Activated T-helper 17 cell treated with anti-CD3 and anti-CD28 coated beads, Interleukin-2, amount 50 U/mL, for 72 hours (primary cell): Measurements from ENCODE around the gene CEP43. TPM values are rescaled to one million over a fixed set of nuclear protein-coding genes. Genes with fewer than 3 reads are reported as not detected.

Experiments
- ATAC-seq: fragments of 150-1000 bp; cut with Tn5 transposase; replicated peaks from 2 replicates; pipeline ENCODE4 v1.10.0; 2021; ENCODE audit warnings: mild to moderate bottlenecking, moderate library complexity
- H3K27ac Mint-ChIP-seq: one replicate; pipeline ENCODE4 v1.8.0; 2022; ENCODE audit warnings: mixed read lengths
- H3K27me3 Mint-ChIP-seq: one replicate; pipeline ENCODE4 v1.8.0; 2022; ENCODE audit warnings: mixed read lengths
- H3K36me3 Mint-ChIP-seq: one replicate; pipeline ENCODE4 v1.8.0; 2022; ENCODE audit warnings: low read depth, mild to moderate bottlenecking, mixed read lengths
- H3K4me1 Mint-ChIP-seq: one replicate; pipeline ENCODE4 v1.8.0; 2022; ENCODE audit warnings: mixed read lengths
- H3K4me3 Mint-ChIP-seq: one replicate; pipeline ENCODE4 v1.8.0; 2022; ENCODE audit warnings: mild to moderate bottlenecking, mixed read lengths
- H3K9me3 Mint-ChIP-seq: one replicate; pipeline ENCODE4 v1.8.0; 2022; ENCODE audit warnings: mixed read lengths
- total RNA-seq, 2 donors: library from RNA; stranded (reverse); gene quantifications; one replicate each; pipeline ENCODE4 v1.2.3, GENCODE V29; 2022

The CEP43 gene
- total RNA-seq, 2 donors from 2014 or later = 24.7 to 29.0 TPM

DNA sequence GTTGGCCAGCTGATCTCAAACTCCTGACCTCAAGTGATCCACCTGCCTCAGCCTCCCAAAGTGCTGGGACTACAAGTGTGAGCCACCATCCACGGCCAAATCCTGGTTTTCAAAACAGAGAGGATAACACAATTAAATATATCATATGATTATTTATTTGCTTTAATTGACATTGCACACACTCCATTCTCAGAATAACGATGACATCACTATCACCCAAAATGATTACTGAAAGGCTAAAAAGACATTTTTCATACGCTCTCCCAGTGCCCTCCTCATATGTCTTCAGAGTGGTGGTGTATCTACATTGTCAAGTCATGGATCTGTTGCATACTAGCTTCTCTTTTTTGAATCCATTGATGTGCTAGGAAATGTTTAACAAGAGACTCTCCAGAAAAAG is 18.5 kb upstream of the CEP43 start:
- ATAC-seq = no peak
- H3K4me3 Mint-ChIP-seq = no peak overlapping the region

GRCh38 chr6:166987448-166987847 is 11.7 kb upstream of the CEP43 start:
- peaks cover 11% of the 10 kb centered on the region for H3K36me3 Mint-ChIP-seq
- no peaks in the 10 kb centered on the region for H3K9me3 Mint-ChIP-seq
- no peak for ATAC-seq
- no peak overlapping the region for H3K4me3 Mint-ChIP-seq
- H3K27ac Mint-ChIP-seq = no peak overlapping the region
- no peaks in the 10 kb centered on the region for H3K27me3 Mint-ChIP-seq
- peaks cover 25% of the 10 kb centered on the region for H3K4me1 Mint-ChIP-seq

More for the DNA sequence above, 18.5 kb upstream of the CEP43 start:
- H3K27ac Mint-ChIP-seq = no peak overlapping the region
- peaks cover 11% of the 10 kb centered on the region for H3K36me3 Mint-ChIP-seq
- peaks cover 6% of the 10 kb centered on the region for H3K4me1 Mint-ChIP-seq
- H3K27me3 Mint-ChIP-seq = no peaks in the 10 kb centered on the region
- no peaks in the 10 kb centered on the region for H3K9me3 Mint-ChIP-seq

DNA sequence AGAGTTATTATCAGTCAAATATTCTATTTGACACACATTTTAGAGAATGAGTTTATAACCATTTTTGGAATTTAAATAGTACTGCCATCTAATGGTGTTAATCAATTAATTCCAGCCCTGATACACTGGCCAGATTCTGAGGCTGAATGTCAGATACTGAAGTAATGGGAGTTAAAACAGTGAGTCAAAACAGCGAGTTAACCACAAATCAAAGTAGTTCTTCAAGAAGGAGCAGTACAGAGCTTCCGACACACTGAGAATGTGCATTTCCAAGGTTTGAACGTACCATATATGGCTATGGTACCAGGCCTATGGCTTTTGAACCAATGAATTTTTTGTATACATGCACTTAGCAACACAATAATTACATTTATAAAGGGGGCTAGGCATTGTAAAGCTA is 11.3 kb upstream of the CEP43 start:
- no peak for ATAC-seq

GRCh38 chr6:166988674-166989201 is 10.5 kb upstream of the CEP43 start:
- H3K9me3 Mint-ChIP-seq = no peaks in the 10 kb centered on the region
- no peak overlapping the region for H3K27ac Mint-ChIP-seq
- H3K36me3 Mint-ChIP-seq = peaks cover 10% of the 10 kb centered on the region
- H3K4me3 Mint-ChIP-seq = no peak overlapping the region
- peaks cover 27% of the 10 kb centered on the region for H3K4me1 Mint-ChIP-seq
- H3K27me3 Mint-ChIP-seq = no peaks in the 10 kb centered on the region
- ATAC-seq = no peak

More for the DNA sequence above, 11.3 kb upstream of the CEP43 start:
- Mint-ChIP-seq H3K9me3 (no peaks in the 10 kb centered on the region), H3K27me3 (no peaks in the 10 kb centered on the region), H3K4me3 (no peak overlapping the region), H3K27ac (no peak overlapping the region), H3K36me3 (peaks cover 7% of the 10 kb centered on the region), H3K4me1 (peaks cover 22% of the 10 kb centered on the region)

DNA sequence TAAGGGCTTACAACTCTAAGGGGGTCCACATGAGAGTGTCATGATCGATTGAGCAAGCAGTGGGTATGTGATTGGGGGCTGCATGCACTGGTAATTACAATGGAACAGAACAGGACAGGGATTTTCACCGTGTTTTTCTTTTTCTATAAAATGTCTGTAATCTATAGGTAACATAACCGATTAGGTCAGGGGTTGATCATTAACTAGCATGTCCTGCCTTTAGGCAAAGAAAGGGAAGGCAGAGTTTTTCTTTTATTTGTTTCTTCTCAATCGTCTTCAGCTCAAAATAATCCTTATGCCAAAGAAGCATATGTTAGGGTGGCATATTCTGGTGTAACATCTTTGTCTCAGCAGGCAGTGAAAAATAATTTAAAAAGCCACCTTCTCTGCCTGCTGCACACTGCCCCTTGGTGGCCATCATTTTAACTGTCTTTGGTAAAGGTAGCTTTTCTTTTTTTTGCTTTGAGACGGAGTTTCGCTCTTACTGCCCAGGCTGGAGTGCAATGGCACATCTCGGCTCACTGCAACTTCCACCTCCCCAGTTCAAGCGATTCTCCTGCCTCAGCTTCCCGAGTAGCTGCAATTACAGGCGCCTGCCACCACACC is 9.7 kb upstream of the CEP43 start:
- H3K4me3 Mint-ChIP-seq = no peak overlapping the region
- peaks cover 31% of the 10 kb centered on the region for H3K4me1 Mint-ChIP-seq
- no peaks in the 10 kb centered on the region for H3K27me3 Mint-ChIP-seq
- H3K27ac Mint-ChIP-seq = no peak overlapping the region
- H3K36me3 Mint-ChIP-seq = peaks cover 18% of the 10 kb centered on the region
- peak; percentile 90 for ATAC-seq
- H3K9me3 Mint-ChIP-seq = no peaks in the 10 kb centered on the region

DNA sequence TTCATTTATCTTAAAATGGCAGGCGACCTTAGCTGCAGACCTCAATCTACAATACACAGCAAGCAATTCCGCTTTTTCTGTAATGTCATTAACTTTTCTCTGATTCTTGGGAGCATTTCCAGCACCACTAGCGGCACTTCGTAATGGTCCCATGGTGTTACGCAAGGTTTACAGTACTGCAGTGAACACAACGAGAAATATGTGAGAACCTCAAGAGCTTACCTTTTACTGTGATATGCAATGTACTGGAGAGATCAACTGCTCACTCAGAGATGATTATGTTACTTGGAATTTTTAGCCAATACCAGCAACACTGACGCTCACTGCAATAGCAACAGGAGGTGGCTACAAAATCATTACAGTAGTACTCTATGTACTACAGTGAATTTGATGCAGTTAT is 2.8 kb upstream of the CEP43 start:
- Mint-ChIP-seq H3K4me3 (no peak overlapping the region), H3K4me1 (peaks cover 38% of the 10 kb centered on the region), H3K36me3 (peaks cover 53% of the 10 kb centered on the region), H3K27ac (no peak overlapping the region), H3K27me3 (no peaks in the 10 kb centered on the region), H3K9me3 (no peaks in the 10 kb centered on the region)
- no peak for ATAC-seq

GRCh38 chr6:166997348-166997747 is 1.8 kb upstream of the CEP43 start:
- Mint-ChIP-seq H3K4me3 (peak overlapping the region; percentile 84), H3K9me3 (no peaks in the 10 kb centered on the region), H3K36me3 (peaks cover 61% of the 10 kb centered on the region)

GRCh38 chr6:166997768-166998255 is 1.4 kb upstream of the CEP43 start:
- peaks cover 61% of the 10 kb centered on the region for H3K36me3 Mint-ChIP-seq
- H3K9me3 Mint-ChIP-seq = no peaks in the 10 kb centered on the region
- H3K27me3 Mint-ChIP-seq = no peaks in the 10 kb centered on the region
- peak; percentile 52 for ATAC-seq
- H3K27ac Mint-ChIP-seq = peak overlapping the region; percentile 73
- peaks cover 40% of the 10 kb centered on the region for H3K4me1 Mint-ChIP-seq
- H3K4me3 Mint-ChIP-seq = peak overlapping the region; percentile 84

More at GRCh38 chr6:166997348-166997747, 1.8 kb upstream of the CEP43 start:
- Mint-ChIP-seq H3K4me1 (peaks cover 40% of the 10 kb centered on the region), H3K27ac (peak overlapping the region; percentile 73), H3K27me3 (no peaks in the 10 kb centered on the region)
- no peak for ATAC-seq

DNA sequence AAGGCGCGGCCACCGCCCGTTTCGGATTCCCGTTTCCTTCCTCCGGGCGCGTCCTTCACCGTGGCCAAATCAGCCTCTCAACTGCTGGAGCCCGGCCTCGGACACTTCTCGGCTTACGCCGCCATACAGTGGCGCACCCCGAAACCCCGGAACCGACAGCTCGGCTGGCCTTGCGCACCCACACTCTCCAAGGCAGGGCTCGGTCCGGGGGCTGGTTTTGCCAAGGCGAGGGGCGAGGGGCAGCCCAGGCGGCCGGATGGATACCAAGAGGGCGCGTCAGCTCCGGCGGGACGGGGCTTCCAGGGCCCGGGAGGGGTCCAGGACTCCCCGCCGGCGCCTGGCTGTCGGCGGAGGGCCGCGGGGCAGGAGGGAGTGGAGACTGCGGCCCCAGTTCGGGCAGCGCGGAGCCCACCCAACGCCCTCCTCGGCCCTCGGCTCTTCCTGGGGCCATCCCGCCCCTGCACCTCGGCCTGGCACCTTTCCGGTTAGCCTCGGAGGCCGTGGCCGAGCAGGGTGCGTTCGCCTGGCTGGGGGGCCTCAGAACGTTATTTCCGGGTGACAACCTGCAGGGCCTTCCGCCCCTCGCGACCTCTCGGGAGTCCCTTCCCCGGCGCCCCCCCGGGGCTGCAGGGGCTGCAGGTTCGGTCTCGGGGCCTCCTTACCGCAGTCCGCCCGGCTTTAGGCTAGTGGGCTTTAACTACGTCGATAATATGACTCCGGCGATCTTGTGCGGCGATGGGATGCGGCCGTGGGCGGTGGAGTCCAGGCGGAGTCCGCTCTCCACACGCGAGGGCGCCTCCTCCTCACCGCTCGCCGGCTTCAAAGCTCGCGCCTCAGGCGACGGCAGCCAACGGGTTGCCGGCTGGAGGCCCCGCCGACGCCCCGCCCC is 697 bp upstream of the CEP43 start:
- H3K9me3 Mint-ChIP-seq = no peaks in the 10 kb centered on the region
- peak overlapping the region; percentile 84 for H3K4me3 Mint-ChIP-seq
- no peaks in the 10 kb centered on the region for H3K27me3 Mint-ChIP-seq
- no peak overlapping the region for H3K27ac Mint-ChIP-seq
- H3K4me1 Mint-ChIP-seq = peaks cover 34% of the 10 kb centered on the region
- ATAC-seq = peak; percentile 4
- peaks cover 57% of the 10 kb centered on the region for H3K36me3 Mint-ChIP-seq

- peaks cover 25% of the 10 kb centered on the region for H3K4me1 Mint-ChIP-seq
- no peak for ATAC-seq
- peaks cover 57% of the 10 kb centered on the region for H3K36me3 Mint-ChIP-seq
- peak overlapping the region; percentile 67 for H3K27ac Mint-ChIP-seq
- H3K9me3 Mint-ChIP-seq = no peaks in the 10 kb centered on the region
- H3K4me3 Mint-ChIP-seq = peak overlapping the region; percentile 84
- H3K27me3 Mint-ChIP-seq = no peaks in the 10 kb centered on the region
Measured at GRCh38 chr6:166999884-167000253, 672 bp downstream of the CEP43 start.

- no peaks in the 10 kb centered on the region for H3K9me3 Mint-ChIP-seq
- H3K4me3 Mint-ChIP-seq = peak overlapping the region; percentile 84
- no peak for ATAC-seq
- H3K4me1 Mint-ChIP-seq = peaks cover 23% of the 10 kb centered on the region
- peaks cover 60% of the 10 kb centered on the region for H3K36me3 Mint-ChIP-seq
- H3K27ac Mint-ChIP-seq = peak overlapping the region; percentile 48
- no peaks in the 10 kb centered on the region for H3K27me3 Mint-ChIP-seq
Measured at GRCh38 chr6:167000759-167001158, 1.6 kb downstream of the CEP43 start.

- Mint-ChIP-seq H3K9me3 (no peaks in the 10 kb centered on the region), H3K4me1 (peaks cover 28% of the 10 kb centered on the region), H3K36me3 (peaks cover 83% of the 10 kb centered on the region), H3K27ac (no peak overlapping the region), H3K4me3 (no peak overlapping the region), H3K27me3 (no peaks in the 10 kb centered on the region)
- no peak for ATAC-seq
Measured at GRCh38 chr6:167005350-167006159, 6.4 kb downstream of the CEP43 start.

DNA sequence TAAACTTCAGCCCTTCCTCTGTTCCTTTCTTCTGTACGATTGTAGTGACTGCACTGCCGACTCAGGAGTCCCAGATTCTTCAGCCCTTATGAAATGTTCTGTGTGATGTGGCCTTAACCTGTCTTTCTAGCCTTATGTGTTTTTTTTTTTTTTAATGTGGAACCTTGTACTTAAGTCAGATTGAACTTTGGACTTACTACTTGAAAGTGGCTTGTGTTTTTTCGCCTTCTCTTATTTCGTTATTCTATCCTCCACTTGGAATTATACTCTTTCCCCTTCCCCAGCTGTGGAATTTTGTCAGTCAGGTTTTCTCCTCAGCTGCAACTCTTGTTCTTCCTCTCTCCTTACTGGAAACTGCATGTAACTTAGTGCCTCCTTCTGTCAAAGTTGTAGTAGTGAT is 8.8 kb downstream of the CEP43 start:
- H3K4me1 Mint-ChIP-seq = peaks cover 17% of the 10 kb centered on the region
- peaks cover 88% of the 10 kb centered on the region for H3K36me3 Mint-ChIP-seq
- H3K4me3 Mint-ChIP-seq = no peak overlapping the region
- H3K27ac Mint-ChIP-seq = peak overlapping the region; percentile 44
- no peaks in the 10 kb centered on the region for H3K27me3 Mint-ChIP-seq
- no peak for ATAC-seq
- no peaks in the 10 kb centered on the region for H3K9me3 Mint-ChIP-seq

DNA sequence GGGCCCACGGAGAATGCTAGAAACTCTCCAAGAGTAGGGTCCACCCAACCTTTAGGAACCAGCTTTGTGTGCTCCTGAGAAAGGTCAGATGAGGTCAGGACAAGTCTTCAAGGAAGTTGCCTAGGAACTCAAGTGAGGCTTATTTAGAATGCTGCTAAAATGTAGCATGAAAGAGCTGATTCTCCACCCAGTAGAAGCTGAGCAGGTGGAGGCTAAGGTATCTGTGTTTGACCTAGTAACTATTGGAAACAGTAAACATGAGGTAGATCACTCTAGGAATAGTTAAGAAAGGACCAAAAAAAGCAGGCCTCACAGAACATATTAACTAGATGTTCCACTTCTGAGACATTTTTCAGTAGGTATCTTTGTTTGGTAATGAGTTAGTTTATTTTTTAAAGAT is 13.9 kb downstream of the CEP43 start:
- Mint-ChIP-seq H3K4me1 (peaks cover 13% of the 10 kb centered on the region), H3K27me3 (no peaks in the 10 kb centered on the region), H3K27ac (no peak overlapping the region), H3K9me3 (no peaks in the 10 kb centered on the region), H3K4me3 (no peak overlapping the region), H3K36me3 (peaks cover 73% of the 10 kb centered on the region)
- no peak for ATAC-seq
